Suprapubic skin (tissue), 4 donors: ENCODE results near the gene BRICD5. TPM values are rescaled to one million over a fixed set of nuclear protein-coding genes. Genes with fewer than 3 reads are reported as not detected.

Source experiments
- DNase-seq, 2 donors: peaks; one replicate each; pipeline ENCODE4 v3.0.0-alpha.2; 2019; ENCODE audit warnings: low spot score in 2 of 2
- H3K27ac ChIP-seq: fragments of 200-600 bp; sonication (generic); one replicate; pipeline ENCODE4 v1.5.1; 2019
- H3K27me3 ChIP-seq: fragments of 200-600 bp; sonication (generic); one replicate; pipeline ENCODE4 v1.5.1; 2019
- H3K36me3 ChIP-seq: fragments of 200-600 bp; sonication (generic); one replicate; pipeline ENCODE4 v1.5.1; 2019
- H3K4me1 ChIP-seq: fragments of 200-600 bp; sonication (generic); one replicate; pipeline ENCODE4 v1.5.1; 2019
- H3K4me3 ChIP-seq: fragments of 200-600 bp; sonication (generic); one replicate; pipeline ENCODE4 v1.5.1; 2019; ENCODE audit warnings: mild to moderate bottlenecking
- H3K9me3 ChIP-seq: fragments of 200-600 bp; sonication (generic); one replicate; pipeline ENCODE4 v1.5.1; 2019
- EP300 ChIP-seq: sonication (generic); formaldehyde crosslinking; IDR thresholded peaks from one replicate; pipeline ENCODE4 v1.6.1; 2017; ENCODE audit warnings: antibody characterized with exemption
- POLR2A ChIP-seq, 2 donors: fragments of 450-650 bp; IDR thresholded peaks; one replicate each; pipeline ENCODE4 v1.6.1; 2017; ENCODE audit warnings: antibody characterized with exemption in 2 of 2, mild to moderate bottlenecking in 2 of 2, moderate library complexity in 2 of 2
- POLR2AphosphoS5 ChIP-seq, 3 donors: sonication (generic); formaldehyde crosslinking; IDR thresholded peaks; one replicate each; pipeline ENCODE4 v1.6.1; 2017; ENCODE audit warnings: antibody characterized with exemption in 3 of 3
- WGBS: methylation state at CpG from one replicate; pipeline ENCODE4 v1.1.5; 2018; 5-methylcytosine and 5-hydroxymethylcytosine counted together
- total RNA-seq, 4 donors: library from RNA; depleted of rRNA; stranded (reverse); fragments of >200 nt; gene quantifications; one replicate each; pipeline ENCODE4 v1.1.0, GENCODE V29; 2016
- TF ChIP-seq, protein P1 (sequence below), 2 donors: fragments of 200-600 bp in 1 of 2; fragments of 450-650 bp in 1 of 2; sonication (generic) in 1 of 2; IDR thresholded peaks; one replicate each; pipeline ENCODE4 v1.5.1; 2016 to 2019; ENCODE audit warnings: antibody characterized with exemption in 2 of 2, mild to moderate bottlenecking in 1 of 2, moderate library complexity in 1 of 2

Gene BRICD5
- total RNA-seq, 4 donors from 2014 or later = 2.2 to 10.0 (median 3.2) TPM

DNA sequence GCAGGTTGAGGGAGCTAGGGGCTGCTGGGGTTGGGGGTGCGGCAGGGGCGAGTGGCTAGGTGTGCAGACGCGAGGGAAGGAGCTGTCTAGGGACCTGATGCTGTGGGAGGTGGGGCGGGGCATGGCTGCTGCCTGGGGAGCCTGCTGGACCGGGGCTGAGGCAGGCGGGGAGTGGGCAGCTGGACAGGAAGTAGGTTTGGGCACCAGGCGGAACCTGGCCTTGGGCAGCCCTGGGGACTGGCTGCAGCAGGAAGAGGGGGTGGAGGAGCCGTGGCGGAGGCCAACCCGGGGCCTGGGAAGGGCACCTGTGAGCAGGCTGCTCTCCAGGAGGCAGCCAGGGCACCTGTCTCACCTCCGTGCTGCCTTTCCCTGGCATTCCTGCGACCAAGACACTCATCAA is 19.7 kb upstream of the BRICD5 start:
- DNase-seq = peak in 1 of 2 donors; percentile 64
- 80% methylated on average over 13 of the region's 13 CpGs for WGBS
- Histone ChIP-seq H3K27me3 (no peaks in the 10 kb centered on the region), H3K4me3 (no peak overlapping the region), H3K4me1 (peaks cover 18% of the 10 kb centered on the region), H3K27ac (no peak overlapping the region), H3K36me3 (peaks cover 72% of the 10 kb centered on the region), H3K9me3 (no peaks in the 10 kb centered on the region)
- TF ChIP-seq, protein P1, sequence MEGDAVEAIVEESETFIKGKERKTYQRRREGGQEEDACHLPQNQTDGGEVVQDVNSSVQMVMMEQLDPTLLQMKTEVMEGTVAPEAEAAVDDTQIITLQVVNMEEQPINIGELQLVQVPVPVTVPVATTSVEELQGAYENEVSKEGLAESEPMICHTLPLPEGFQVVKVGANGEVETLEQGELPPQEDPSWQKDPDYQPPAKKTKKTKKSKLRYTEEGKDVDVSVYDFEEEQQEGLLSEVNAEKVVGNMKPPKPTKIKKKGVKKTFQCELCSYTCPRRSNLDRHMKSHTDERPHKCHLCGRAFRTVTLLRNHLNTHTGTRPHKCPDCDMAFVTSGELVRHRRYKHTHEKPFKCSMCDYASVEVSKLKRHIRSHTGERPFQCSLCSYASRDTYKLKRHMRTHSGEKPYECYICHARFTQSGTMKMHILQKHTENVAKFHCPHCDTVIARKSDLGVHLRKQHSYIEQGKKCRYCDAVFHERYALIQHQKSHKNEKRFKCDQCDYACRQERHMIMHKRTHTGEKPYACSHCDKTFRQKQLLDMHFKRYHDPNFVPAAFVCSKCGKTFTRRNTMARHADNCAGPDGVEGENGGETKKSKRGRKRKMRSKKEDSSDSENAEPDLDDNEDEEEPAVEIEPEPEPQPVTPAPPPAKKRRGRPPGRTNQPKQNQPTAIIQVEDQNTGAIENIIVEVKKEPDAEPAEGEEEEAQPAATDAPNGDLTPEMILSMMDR (IDR thresholded peaks at IDR 0.05) = no peak
- TF ChIP-seq POLR2A (IDR thresholded peaks at IDR 0.05) = no peak
- no peak for TF ChIP-seq POLR2AphosphoS5 (IDR thresholded peaks at IDR 0.05)
- TF ChIP-seq EP300 = no peak

DNA sequence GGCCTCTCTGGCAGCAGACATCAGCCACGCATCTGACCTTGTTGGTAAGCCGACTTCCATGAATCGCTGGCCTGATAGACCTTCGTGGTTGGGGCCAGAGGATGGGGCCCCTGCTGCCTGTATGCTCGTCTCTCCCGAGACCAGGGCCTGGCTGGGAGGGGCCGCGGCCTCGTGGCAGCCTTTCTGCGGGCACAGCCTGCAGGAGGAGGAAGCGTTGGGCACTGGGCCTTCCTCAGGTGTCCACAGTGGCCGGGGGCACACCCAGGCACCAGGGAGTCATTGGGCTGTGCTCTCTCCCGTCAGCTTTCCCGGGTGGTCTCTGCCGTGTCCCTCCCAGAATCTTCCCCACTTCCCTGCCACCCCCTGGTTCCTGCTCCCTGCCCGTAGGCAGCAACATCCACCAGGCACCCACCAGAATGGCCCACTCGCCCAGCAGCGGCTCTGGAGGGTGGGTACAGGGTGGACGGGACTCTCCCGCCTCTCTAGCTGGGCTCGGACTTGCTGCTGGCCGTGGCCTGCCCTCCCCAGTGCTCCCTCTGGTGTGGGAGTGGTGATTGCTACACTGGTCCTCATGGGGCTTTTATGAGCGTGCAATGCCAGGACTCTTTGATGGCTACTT is 19.1 kb upstream of the BRICD5 start:
- TF ChIP-seq, protein P1 (IDR thresholded peaks at IDR 0.05) = no peak
- TF ChIP-seq POLR2A (IDR thresholded peaks at IDR 0.05) (no peak), POLR2AphosphoS5 (IDR thresholded peaks at IDR 0.05) (no peak), EP300 (no peak)
- no peak for DNase-seq
- 89% methylated on average over 7 of the region's 23 CpGs for WGBS
- Histone ChIP-seq H3K27ac (no peak overlapping the region), H3K36me3 (peaks cover 66% of the 10 kb centered on the region), H3K4me1 (peaks cover 24% of the 10 kb centered on the region), H3K27me3 (no peaks in the 10 kb centered on the region), H3K4me3 (no peak overlapping the region), H3K9me3 (no peaks in the 10 kb centered on the region)

DNA sequence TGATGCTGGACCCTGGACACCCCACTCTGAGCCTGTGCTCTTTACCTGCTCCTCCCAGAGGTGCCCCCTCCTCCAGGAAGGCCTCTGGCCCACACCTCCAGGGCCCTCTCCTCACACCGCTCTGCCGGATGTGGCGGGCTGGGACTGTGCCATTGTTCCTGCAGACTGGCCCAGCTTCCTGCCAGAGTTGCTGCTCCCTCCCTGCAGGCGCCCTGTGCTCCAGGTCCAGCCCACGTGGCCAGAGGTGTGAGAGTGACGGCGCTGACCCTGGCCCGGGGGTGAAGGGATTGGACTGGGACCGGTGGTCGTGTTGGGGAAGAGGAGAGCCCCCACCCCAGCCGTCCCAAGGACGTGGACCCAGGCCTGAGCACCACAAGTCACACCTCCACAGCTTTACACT is 18.4 kb upstream of the BRICD5 start:
- no peaks in the 10 kb centered on the region for H3K9me3 ChIP-seq
- H3K27me3 ChIP-seq = no peaks in the 10 kb centered on the region
- H3K4me1 ChIP-seq = peaks cover 31% of the 10 kb centered on the region
- peak in 1 of 2 donors; percentile 71 for DNase-seq
- peaks cover 59% of the 10 kb centered on the region for H3K36me3 ChIP-seq
- TF ChIP-seq, protein P1 (IDR thresholded peaks at IDR 0.05) = no peak
- TF ChIP-seq POLR2A (IDR thresholded peaks at IDR 0.05) (no peak), EP300 (no peak), POLR2AphosphoS5 (IDR thresholded peaks at IDR 0.05) (no peak)
- 94% methylated on average over 8 of the region's 12 CpGs for WGBS
- H3K27ac ChIP-seq = no peak overlapping the region
- no peak overlapping the region for H3K4me3 ChIP-seq

DNA sequence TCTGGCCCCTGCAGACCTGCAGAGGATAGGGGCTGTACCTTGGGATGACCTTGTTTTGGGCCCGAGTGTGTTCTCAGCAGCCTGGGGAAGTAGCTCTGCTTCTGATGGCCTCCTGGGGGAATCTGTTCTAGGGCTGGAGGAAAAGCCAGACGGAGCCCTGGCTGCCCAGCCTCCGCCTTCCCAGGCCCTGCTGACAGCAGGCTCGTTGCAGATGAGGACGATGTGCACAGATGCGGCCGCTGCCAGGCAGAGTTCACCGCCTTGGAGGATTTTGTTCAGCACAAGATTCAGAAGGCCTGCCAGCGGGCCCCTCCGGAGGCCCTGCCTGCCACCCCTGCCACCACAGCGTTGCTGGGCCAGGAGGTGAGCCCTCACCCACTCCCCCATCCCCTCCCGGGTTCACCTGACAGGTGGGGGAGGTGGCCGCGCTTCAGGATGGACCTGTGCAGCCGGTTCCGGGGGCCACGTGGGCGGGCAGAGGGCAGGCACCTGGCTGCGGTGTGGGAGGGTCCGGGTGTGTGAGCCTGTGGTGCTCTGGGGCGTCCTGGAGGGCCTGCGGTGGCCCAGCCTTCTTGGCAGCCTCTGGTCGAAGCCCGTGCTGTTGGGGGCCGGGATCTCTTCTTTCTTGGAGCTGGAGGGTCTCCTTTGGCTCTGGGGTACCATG is 17.6 kb upstream of the BRICD5 start:
- Histone ChIP-seq H3K4me1 (peaks cover 32% of the 10 kb centered on the region), H3K9me3 (no peaks in the 10 kb centered on the region), H3K36me3 (peaks cover 51% of the 10 kb centered on the region), H3K4me3 (no peak overlapping the region), H3K27ac (peak overlapping the region; percentile 37), H3K27me3 (no peaks in the 10 kb centered on the region)
- WGBS = 76% methylated on average over 5 of the region's 25 CpGs
- no peak for DNase-seq
- TF ChIP-seq POLR2AphosphoS5 (IDR thresholded peaks at IDR 0.05) (no peak), POLR2A (IDR thresholded peaks at IDR 0.05) (no peak), EP300 (no peak)
- TF ChIP-seq, protein P1 (IDR thresholded peaks at IDR 0.05) = no peak

DNA sequence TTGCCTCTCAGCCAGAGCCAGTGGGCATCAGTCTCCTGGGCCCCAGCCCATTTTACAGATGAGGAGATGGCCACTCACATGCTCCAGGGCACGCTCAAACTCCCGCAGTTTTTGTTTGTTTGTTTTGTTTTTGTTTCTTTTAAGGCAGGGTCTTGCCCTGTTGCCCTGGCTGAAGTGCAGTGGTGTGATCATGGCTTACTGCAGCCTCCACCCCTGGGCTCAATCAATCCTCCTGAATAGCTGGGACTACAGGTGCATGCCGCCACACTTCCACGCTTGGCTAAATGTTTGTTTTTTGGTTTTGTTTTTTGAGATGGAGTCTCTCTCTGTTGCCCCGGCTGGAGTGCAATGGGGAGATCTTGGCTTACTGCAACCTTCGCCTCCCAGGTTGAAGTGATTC is 16.3 kb upstream of the BRICD5 start:
- Histone ChIP-seq H3K36me3 (peaks cover 37% of the 10 kb centered on the region), H3K4me3 (no peak overlapping the region), H3K9me3 (no peaks in the 10 kb centered on the region), H3K4me1 (peaks cover 36% of the 10 kb centered on the region), H3K27me3 (no peaks in the 10 kb centered on the region), H3K27ac (no peak overlapping the region)
- TF ChIP-seq, protein P1 (IDR thresholded peaks at IDR 0.05) = no peak
- TF ChIP-seq POLR2A (IDR thresholded peaks at IDR 0.05) = no peak
- TF ChIP-seq EP300 = no peak
- TF ChIP-seq POLR2AphosphoS5 (IDR thresholded peaks at IDR 0.05) = no peak
- no peak for DNase-seq
- 88% methylated on average over 6 of the region's 6 CpGs for WGBS
